ENCODE results near the gene SLC35F6. TPM values are rescaled to one million over a fixed set of nuclear protein-coding genes. Genes with fewer than 3 reads are reported as not detected.
A peak's percentile ranks its signal among the peaks of the same experiment; 100 is the strongest.

The SLC35F6 gene
- total and polyA plus RNA-seq, 7 donors = 14.8 to 40.2 (median 25.1) TPM

DNA sequence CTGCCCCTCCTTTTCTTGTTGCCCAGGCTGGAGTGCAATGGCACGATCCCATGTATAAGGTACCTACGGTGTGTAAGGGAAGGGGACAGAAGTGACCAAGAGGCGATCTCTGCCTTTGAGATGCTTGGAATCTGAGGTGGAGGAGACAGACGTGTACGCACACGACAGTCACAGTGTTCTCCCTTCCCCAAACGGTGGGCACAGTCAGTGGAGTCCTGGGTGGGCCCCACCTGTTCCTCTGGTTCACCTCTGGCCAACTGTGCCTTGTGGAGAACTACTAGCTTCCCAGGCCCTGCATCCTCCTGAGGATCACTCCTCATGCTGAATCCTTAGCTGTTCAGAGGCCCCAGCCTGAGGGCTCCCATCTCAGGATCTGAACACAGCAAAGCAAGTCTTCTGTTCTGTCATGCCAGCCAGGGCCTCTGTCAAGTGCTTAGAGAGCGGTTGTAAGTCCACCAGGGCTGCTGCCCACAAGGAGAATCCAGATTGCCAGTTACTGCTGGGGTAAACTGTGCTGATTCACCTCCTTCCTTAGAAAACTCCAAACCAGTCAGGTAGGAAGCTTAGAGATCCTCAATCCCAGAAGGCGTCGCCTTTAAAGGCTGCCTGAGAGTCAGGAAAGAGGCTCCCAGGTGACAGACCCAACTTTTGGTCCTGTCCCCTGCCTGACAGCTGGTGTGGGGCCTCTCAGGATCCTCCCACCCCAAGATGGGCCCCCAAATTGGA is 1.6 kb downstream of the SLC35F6 start:
- H3K36me3 ChIP-seq (ENCODE audit: insufficient read depth in 1 of 2, low read depth in 1 of 2) = no peaks in the 10 kb centered on the region
- TF ChIP-seq, protein P1, sequence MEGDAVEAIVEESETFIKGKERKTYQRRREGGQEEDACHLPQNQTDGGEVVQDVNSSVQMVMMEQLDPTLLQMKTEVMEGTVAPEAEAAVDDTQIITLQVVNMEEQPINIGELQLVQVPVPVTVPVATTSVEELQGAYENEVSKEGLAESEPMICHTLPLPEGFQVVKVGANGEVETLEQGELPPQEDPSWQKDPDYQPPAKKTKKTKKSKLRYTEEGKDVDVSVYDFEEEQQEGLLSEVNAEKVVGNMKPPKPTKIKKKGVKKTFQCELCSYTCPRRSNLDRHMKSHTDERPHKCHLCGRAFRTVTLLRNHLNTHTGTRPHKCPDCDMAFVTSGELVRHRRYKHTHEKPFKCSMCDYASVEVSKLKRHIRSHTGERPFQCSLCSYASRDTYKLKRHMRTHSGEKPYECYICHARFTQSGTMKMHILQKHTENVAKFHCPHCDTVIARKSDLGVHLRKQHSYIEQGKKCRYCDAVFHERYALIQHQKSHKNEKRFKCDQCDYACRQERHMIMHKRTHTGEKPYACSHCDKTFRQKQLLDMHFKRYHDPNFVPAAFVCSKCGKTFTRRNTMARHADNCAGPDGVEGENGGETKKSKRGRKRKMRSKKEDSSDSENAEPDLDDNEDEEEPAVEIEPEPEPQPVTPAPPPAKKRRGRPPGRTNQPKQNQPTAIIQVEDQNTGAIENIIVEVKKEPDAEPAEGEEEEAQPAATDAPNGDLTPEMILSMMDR (IDR thresholded peaks at IDR 0.05) = no peak
- H3K4me1 ChIP-seq = peaks cover 39% of the 10 kb centered on the region
- intact Hi-C loops (cut with DNase I) = no loop called here
- H3K9me3 ChIP-seq = no peaks in the 10 kb centered on the region
- ATAC-seq = no peak
- H3K4me3 ChIP-seq = peak overlapping the region; percentile 85
- peak overlapping the region; percentile 88 for H3K27ac ChIP-seq
- no peaks in the 10 kb centered on the region for H3K27me3 ChIP-seq (ENCODE audit: insufficient read depth in 3 of 3, low read length in 2 of 3)
- no peak for DNase-seq
- WGBS, 3 donors = 76 to 92% (median 81%) methylated on average over 10 of the region's 10 CpGs

DNA sequence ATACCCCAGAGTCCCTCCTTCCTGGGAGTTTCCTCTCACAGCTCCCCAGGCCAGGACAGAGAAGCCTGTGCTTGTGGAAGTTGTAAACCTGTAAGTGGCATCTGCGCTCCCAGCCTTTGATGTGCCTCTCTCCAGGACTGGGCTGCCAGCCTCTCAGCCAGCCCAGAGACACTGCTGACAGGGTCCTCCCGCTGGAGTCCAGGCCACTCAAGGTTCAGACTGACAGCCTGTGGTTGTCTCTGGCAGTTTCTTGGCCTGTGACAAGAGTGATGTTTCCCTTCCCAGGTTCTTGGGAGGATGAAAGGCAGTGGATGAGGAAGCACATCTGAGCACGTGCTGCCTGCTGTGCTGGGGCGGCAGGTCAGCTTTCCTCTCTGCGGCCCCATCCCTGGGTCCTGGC is 3.0 kb downstream of the SLC35F6 start:
- H3K4me1 ChIP-seq = peaks cover 54% of the 10 kb centered on the region

DNA sequence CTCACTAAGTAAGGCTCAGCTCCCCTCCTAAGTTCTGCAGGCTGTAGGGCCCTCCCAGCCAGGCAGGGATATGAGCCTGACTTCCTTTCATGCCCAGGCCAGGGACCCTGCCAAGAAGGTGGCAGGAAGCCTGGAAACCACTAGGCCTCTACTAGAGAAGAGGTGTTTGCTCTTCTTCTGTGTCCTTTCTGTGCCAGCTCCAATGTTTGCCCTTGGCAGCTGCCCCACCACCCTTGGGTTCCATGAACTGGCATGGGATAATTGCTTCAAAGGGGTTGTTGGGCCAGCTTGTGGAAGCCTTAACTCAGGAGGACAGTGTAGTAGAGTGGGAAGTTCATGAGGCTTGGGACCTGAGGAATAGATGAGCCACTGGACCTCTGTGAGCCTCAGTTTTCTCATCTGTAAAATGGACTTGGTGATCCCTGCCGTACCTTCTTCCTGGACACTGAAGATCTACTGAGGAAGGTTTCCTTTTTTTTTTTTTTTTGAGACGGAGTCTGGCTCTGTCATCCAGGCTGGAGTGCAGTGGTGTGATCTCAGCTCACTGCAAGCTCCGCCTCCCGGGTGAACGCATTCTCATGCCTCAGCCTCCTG is 3.9 kb downstream of the SLC35F6 start:
- no peaks in the 10 kb centered on the region for H3K27me3 ChIP-seq (ENCODE audit: insufficient read depth in 3 of 3, low read length in 2 of 3)
- DNase-seq = no peak
- H3K36me3 ChIP-seq (ENCODE audit: insufficient read depth in 1 of 2, low read depth in 1 of 2) = no peaks in the 10 kb centered on the region
- TF ChIP-seq, protein P1 (IDR thresholded peaks at IDR 0.05) = no peak
- intact Hi-C loops (cut with DNase I) = no loop called here
- H3K27ac ChIP-seq = peak overlapping the region; percentile 71
- no peak overlapping the region for H3K4me3 ChIP-seq
- peaks cover 62% of the 10 kb centered on the region for H3K4me1 ChIP-seq
- 93 to 98% (median 96%) methylated on average over 5 of the region's 5 CpGs for WGBS, 3 donors
- H3K9me3 ChIP-seq = no peaks in the 10 kb centered on the region
- no peak for ATAC-seq

More for the DNA sequence above, 3.0 kb downstream of the SLC35F6 start:
- intact Hi-C loops (cut with DNase I) = no loop called here
- Histone ChIP-seq H3K9me3 (no peaks in the 10 kb centered on the region), H3K36me3 (ENCODE audit: insufficient read depth in 1 of 2, low read depth in 1 of 2) (no peaks in the 10 kb centered on the region), H3K4me3 (no peak overlapping the region), H3K27ac (peak overlapping the region; percentile 71), H3K27me3 (ENCODE audit: insufficient read depth in 3 of 3, low read length in 2 of 3) (no peaks in the 10 kb centered on the region)
- TF ChIP-seq, protein P1 (IDR thresholded peaks at IDR 0.05) = no peak
- WGBS, 3 donors = 76 to 82% (median 76%) methylated on average over 5 of the region's 5 CpGs
- ATAC-seq = no peak
- no peak for DNase-seq

DNA sequence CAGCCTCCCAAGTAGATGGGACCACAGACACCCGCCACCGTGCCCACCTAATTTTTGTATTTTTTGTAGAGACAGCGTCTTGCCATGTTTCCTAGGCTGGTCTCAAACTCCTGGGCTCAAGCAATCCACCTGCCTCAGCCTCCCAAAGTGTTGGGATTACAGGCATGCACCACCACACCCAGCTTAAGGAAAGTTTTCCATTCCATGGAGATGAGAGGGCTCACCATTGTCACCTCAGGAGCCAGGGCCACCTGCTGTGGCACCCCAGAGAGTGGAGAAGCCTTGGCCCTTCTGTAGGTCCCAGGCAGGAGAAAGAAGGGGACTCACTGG is 4.6 kb downstream of the SLC35F6 start:
- peaks cover 64% of the 10 kb centered on the region for H3K4me1 ChIP-seq
- intact Hi-C loops (cut with DNase I) = no loop called here
- H3K27ac ChIP-seq = peak overlapping the region; percentile 71

More for the DNA sequence above, 4.6 kb downstream of the SLC35F6 start:
- WGBS, 3 donors = 97 to 98% (median 98%) methylated on average over 3 of the region's 3 CpGs
- TF ChIP-seq, protein P1 (IDR thresholded peaks at IDR 0.05) = no peak
- DNase-seq (no peak), ATAC-seq (no peak)
- no peaks in the 10 kb centered on the region for H3K9me3 ChIP-seq
- no peaks in the 10 kb centered on the region for H3K36me3 ChIP-seq (ENCODE audit: insufficient read depth in 1 of 2, low read depth in 1 of 2)
- H3K27me3 ChIP-seq (ENCODE audit: insufficient read depth in 3 of 3, low read length in 2 of 3) = no peaks in the 10 kb centered on the region
- no peak overlapping the region for H3K4me3 ChIP-seq
